GM19023 (cell line): ENCODE measurements around the gene SCN3A.

ENCODE experiments used
- ATAC-seq: cut with Tn5 transposase; IDR thresholded peaks from one replicate; pipeline ENCODE4 v1.9.1; 2021; ENCODE audit warnings: mild to moderate bottlenecking, moderate library complexity; ENCODE audit not compliant: unreplicated experiment

SCN3A gene

DNA sequence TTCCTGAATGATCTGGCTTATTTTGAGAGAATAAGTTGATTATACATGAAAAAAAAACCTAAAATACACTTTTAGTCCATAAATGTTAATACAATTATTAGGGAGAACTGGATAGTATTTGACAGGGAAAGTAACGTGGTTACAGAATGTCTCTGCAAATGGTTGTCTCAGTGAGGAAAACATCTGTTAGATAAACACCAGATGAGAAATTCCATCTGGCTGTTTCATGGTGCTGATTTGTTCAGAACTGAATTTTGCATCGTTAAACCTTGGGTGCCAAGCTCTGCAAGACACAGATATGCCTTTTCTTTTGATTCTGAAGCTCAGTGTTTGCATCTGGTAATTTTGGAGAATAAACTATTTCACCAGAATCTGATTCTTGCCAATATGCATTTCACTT is 90.4 kb downstream of the SCN3A start:
- ATAC-seq, result no peak

DNA sequence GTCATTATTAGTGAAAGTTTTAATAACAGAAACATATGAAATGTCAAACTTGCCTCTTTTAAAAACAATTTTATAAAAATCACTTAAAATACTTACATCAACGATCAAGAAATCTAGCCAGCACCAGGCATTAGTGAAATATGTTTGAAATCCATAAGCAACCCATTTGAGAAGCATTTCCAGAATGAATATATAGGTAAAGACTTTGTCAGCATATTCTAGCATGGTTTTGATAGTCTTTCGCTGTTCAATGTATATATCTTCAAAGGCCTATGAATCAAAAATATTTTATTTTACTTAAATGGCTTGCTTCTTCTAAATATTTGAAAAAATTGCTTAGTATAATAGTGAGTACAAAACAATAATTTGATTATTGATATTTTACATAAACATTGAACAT is 91.1 kb downstream of the SCN3A start:
- ATAC-seq, result no peak

DNA sequence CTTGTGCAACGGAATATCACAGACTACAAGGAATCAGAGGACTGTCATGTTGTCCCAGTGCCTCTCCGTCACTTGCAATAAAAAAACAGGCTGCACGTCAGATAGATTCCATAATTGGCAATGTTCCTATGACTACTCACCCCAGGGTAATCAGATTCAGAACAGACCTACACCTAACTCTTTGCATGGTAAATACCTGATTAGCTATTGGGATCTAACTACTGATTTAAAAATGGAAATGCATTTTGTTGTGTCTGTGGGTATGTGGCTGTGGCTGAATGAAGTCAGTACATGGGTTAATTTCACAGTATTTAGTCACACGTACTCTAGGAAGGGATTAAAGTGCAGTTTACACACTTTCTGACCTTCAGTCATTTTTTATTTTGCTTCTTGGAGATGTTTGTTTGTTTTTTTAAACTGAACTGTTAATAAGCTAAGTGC is 91.7 kb downstream of the SCN3A start:
- ATAC-seq, result no peak

DNA sequence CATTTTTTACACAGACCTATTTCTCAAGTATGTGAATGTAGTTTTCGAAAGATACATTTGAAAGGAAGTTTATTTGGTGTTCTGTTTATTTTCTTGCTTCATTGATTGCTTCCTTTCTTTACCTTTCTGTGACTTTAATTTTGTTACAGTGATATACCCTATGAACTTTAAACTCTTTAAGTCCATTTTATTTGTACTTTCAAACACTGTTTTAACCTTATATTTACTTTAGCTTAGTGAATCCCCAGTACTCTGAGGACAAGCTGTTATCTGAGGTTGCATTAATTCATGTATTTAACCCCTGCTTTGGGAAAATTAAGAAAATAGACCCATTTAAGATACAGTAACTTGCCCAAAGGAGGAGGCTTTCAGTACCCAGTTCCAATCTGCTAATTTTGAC is 93.5 kb downstream of the SCN3A start:
- no peak for ATAC-seq

DNA sequence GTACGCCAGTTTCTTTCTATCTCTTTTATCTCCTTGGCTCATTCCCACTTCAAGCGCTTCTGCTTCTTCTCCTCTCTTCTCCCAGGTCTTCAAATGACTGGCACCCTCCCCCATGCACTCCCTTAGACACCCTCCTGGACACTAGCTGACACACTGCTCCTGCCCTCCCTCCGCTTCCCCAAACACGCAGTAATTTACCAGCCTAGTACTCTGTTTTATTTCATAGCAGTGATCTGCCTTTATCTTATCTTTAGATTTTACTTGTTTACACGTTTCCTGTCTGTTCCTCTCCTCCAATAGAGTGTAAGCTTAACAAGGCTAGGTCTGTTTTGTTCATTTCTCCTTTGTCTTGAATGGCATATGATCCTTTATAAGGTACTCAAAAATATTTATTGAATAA is 93.9 kb downstream of the SCN3A start:
- ATAC-seq, result no peak

DNA sequence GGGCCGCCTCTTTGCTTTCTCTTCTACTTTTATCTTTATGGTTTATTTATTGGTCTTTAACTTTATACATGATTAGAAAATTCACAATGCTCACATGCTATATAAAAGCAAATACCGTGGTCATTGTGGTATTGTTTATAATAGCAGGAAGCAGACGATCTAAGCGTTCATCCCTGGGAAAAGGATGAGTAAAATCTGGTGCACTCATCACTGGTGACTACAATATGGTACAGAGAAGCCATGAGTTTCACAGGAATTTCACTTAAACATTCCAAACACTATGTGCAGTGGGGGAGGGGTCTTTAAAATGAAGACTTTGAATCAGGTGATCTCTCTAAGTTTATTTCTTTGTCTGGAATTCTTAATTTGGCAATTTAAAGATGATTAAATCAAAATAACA is 97.9 kb downstream of the SCN3A start:
- no peak for ATAC-seq

DNA sequence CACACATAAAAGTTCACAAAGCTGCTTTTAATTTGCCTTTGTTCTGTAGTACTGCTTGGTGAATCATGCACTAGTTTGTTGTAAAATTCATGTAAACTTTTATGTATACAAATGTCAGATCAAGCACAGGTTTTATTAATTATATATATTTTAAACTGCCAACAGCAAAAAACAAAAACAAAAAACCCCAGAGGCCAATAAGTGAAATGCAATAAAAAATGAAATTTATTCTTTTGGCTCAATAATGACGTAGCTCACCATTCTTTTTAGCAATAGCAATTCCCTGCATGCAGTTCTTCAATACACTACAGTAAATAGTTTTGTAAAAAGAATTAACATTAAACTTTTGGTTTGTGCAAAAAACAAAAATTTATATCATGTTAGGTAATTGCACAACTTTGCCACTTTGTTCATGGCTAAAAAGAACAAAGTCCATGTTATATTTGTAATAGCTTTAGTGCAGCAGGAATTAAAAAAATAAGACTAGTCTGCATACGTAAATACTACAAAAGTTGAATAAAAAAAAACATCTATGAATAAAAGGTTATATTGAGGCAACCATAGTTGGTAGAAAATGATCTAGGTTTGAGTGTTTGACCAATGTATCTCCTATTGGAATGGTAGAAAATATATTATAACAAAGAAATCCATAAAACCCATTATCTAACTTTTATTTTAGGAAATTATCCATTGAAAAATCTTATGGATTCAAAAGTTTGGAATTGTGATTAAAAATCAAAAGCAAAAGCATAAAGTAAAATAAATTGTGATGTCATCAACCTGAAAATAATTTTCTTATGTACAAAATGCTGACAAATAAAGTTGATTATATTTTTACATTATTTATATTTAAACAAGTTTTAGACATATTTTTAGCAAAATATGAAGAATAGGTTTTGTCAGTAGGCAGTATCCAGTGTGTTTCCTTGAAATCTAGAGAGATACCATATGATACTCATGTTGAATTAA is 115.6 kb downstream of the SCN3A start:
- no peak for ATAC-seq

DNA sequence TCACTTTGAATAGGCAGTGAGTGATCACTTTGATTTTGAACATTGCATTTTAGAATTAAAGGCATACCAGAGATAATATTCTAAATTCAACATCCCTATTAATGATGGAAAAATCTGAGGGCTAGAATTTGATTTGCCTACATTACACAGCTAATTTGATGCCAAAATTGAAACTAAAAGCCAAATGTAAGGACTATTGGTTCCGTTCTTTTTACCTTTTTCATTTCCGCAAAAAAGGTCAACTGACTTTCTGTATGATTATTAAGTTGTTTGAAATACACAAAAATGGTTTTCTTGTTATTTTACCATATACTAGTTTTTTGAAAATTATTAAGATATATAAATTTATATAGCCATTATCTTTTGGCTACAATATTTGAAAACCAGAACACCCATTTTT is 117.5 kb downstream of the SCN3A start:
- no peak for ATAC-seq

DNA sequence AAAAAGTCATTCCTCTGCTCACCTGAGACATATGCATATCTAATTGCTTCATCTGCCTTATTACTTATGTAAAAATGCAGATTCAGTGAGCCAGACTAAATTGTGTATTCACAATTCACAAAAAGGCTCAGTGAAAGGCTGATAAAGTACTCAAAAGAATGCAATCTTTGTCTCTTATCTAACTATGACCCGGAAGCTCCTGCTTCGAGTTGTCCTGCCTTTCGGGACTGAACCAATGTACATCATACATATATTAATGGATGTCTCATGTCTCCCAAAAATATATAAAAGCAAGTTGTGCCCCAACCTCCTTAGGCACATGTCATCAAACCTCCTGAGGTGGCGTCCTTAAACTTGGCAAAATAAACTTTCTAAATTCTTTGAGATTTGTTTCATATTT is 120.5 kb downstream of the SCN3A start:
- ATAC-seq, result no peak

DNA sequence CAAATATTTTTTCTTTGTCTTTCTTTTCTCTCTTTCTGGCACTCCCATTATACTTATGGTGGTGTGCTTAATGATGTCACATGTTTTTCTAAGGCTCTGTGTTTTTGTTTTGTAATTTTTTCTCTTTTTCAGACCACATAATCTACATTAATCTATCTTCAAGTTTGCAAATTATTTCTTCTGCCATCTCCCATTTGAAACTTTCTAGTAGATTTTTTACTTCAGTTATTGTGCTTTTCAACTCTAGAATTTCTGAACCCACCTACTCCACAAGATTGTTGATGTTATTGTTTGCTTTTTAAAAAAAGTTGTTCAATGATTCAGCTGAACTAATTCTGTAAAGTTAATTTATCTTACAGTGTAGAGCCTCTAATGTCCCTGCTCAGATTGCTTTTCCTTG is 121.4 kb downstream of the SCN3A start:
- ATAC-seq, result no peak

DNA sequence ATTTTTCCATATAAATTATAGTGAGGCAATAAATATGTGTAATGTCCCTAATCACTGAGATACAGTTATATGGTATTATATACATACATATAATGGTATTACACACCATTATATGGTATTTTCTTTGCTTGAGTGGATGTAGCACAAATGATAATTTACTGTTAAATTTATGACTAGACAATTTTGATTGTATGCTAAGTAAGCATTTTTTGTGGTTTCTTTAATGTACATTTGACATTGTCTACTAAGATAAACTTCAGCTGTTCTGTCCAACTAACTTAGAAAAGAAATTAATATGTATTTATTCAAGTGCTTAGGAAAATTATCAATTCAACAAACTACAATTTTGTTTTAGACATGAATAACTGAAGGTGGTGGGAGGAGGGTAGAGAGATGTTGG is 122.6 kb downstream of the SCN3A start:
- ATAC-seq, result no peak

DNA sequence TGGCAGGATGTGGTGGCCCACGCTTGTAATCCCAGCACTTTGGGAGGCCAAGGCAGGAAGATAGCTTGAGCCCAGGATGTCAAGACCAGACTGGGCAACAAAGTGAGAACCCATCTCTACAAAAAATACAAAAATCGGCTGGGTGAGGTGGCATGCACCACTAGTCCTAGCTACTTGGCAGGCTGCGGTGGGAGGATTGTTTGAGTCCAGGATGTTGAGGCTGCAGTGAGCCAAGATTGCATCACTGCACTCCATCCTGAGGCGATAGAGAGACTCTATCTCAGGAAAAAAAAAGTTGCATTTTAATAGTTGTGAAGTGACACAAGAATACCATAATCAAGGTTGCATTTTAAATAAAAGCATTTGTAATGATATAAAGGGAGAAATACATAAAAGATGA is 124.4 kb downstream of the SCN3A start:
- ATAC-seq, result no peak

DNA sequence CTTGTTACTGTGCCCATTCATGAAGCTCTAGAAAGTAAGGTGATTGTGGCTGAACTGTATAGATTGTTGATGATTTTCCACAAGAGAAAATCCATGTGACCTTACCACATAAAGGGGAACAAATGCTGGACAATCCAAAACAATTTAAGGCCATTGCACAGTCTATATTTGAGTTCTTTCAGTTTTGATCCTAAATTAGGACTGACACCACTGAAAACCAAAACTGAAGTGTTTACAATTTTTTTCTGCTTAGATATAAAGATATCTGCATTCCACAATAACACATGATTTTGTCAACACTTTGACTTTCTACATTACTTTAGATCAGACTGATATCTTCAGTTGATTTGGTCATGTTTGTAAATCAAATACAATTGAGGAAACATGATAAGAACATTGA is 124.9 kb downstream of the SCN3A start:
- ATAC-seq, result no peak

DNA sequence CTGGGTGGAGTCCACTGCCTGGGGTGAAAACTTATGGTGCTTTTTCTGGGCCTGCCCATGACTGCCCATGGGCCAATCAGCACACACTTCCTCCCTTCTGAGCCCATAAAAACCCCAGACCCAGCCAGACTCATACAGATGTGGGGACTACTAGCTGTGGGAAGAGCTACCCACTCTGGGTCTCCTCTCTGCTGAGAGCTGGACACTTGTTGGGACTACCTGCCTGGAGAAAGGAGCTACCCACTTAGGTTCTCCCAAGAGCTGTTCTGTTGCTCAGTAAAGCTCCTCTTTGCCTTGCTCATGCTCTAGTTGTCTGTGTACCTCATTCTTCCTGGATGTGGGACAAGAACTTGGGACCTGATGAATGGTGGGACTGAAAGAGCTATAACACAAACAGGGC is 129.0 kb downstream of the SCN3A start:
- ATAC-seq, result no peak

DNA sequence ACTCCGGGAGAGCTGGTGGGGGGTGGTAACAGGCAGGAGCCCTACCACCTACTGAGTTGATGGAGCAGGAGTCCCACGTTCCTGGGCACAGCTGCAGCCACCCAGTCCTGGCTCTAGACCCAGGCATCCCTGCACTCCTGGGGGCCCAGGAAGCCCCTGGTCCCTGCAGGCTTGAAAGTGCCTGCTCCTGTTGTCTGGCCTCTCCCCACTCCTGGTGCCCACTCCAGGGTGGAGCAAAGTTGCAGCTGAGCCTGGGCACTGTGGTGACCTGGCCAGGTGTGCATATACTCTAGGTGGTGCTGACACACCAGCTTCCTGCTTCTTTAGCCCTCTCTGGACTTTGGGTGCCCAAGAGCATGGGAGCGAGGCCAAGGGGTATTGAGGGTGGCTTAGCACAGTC is 129.5 kb downstream of the SCN3A start:
- ATAC-seq, result no peak

DNA sequence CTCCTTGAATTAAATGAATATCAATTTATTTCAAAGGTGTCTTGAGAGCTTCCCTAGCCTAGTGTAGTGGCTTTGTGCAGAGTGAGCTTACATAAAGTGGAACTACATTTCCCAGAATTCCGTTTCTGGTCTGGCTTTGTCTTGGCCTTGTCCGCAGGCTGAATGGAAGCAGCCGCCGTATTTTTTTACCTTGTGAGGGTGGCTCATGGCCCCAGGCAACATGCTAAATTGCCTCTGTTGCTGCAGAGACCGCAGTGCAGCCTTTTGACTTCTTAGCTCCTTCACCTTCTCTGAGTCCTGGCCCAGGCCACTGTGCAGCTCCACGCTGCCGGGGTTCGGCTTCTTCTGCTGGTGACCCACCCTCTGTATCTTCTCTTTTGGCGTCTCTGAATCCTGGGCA is 133.8 kb downstream of the SCN3A start:
- no peak for ATAC-seq

DNA sequence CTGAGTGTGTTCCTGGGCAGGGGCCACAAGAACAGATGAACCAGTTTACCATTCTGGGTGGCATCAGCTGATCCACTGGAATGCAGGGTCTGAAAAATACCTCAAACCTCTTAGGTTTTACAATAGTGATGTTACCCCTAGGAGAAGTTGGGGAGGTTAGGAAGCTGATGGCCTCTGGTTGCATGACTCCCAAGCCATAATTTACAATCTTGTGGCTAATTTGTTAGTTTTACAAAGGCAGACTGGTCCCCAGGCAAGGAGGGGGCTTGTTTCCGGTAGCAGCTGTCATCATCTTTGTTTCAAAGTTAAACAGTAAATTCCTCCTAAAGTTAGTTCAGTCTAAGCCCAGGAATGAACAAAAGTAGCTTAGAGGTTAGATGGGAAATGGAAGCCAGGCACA is 134.7 kb downstream of the SCN3A start:
- ATAC-seq, result no peak

DNA sequence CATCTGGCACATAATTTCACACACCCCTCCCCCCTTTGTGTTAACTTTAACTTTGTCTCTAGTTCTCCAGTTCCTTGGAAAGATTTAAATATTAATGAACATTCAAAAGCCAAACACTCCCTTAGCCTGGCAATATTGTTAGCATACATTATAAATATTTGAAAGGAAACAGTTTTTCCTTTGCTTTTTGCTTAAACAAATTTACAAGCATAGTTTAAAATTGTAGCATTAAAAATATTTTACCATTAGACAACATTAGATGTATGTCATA is 135.4 kb downstream of the SCN3A start:
- no peak for ATAC-seq

DNA sequence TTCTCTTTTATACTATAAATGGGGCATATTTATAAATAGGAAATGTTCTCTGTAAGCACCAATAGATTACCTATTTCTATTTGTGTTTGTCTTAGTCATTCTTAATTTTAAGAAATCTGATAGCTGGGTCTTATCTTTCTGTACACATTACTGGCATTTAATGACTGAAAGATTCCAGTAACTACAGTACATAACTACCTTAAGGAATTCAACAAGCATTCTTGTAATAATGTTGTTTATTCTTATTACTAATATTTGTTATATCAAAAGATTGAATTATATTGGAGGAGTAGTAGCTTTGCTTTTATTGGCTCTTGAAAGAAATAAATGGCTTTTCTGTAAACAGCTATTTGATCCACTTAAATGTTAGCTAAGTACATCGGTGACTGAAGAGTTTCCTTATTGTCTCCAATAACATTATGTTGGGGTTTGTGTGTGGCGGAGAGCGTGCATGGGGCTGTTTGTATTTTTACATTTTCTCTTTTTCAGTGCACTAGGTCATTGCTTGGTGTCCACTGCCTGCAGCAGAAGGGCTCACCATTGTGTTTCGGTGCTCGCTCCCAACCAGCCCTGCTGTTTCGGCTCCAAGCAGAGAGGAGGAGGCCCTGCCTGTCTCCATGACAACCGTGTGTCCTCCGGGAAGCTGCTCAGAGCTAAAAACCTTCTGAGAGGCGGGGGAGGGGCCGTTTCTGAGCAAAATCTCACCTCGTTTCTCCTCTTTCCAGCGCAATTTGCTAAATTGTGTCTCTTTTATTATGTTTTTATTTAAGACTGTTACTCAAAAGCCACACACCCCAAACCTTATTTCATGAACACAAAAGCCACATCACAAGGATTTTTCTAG is 136.0 kb downstream of the SCN3A start:
- no peak for ATAC-seq

DNA sequence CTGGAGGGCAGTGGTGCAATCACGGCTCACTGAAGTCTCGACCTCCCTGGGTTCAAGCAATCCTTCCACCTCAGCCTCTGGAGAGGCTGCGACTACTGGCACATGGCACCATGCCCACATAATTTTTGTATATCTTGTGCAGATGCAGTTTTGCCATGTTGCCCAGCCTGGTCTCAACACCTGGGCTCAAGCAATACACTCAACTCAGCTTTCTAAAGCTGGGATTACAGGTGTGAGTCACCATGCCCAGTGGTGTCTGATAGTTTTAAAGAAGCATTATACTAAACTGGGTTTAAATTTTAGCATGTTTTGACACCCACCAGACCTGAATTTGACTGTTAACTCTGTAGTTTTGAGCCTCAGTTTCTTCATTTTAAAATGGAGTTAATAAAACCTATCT is 139.1 kb downstream of the SCN3A start:
- ATAC-seq, result no peak

DNA sequence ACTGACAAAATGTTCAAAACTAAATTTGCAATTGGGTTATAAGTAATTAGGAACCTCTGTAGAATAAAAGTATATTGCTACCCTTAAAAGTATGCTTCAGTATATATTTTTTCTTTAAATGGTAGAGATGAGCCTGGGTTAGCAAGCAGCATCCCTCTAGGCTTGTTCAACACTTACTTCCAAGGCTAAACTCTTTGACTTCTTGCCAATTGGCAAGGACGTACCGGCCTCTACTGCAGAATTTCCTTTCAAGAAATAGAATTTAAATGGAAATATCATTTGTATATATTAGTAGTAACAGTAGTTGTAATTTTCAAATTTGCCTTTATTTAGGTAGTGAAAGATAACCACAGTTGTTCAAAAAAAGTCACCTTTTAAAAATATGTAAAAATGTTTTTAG is 143.4 kb downstream of the SCN3A start:
- no peak for ATAC-seq
